Keratinocyte (primary cell): ENCODE measurements around the gene NPTXR. TPM values are rescaled to one million over a fixed set of nuclear protein-coding genes. Genes with fewer than 3 reads are reported as not detected.

ENCODE experiments used
- DNase-seq: peaks from one replicate; pipeline ENCODE4 v3.0.0-alpha.2; 2011; ENCODE audit warnings: low read depth, missing footprints, low spot score
- FAIRE-seq: peaks from 2 replicates; lab custom pipeline; 2011; peaks lifted over from hg19 to GRCh38; lab: Jason Lieb, UNC
- H2AFZ ChIP-seq: 2 replicates; pipeline ENCODE4 v1.6.0; 2012; ENCODE audit warnings: low read length, control low read depth, inconsistent platforms; ENCODE audit not compliant: control insufficient read depth
- H3K27ac ChIP-seq: 2 replicates; pipeline ENCODE4 v1.5.1; 2011; ENCODE audit warnings: low read length; ENCODE audit not compliant: control insufficient read depth, insufficient read depth
- H3K27me3 ChIP-seq: 3 replicates; pipeline ENCODE4 v1.6.0; 2011; ENCODE audit warnings: low read length; ENCODE audit not compliant: control insufficient read depth, insufficient read depth; ENCODE audit errors: extremely low read depth
- H3K36me3 ChIP-seq, 2 experiments: 2 replicates in 1 of 2; 3 replicates in 1 of 2; pipeline ENCODE4 v1.5.1; 2011; ENCODE audit warnings: low read length in 2 of 2, mild to moderate bottlenecking in 1 of 2; ENCODE audit not compliant: control insufficient read depth in 2 of 2, insufficient read depth in 2 of 2; ENCODE audit errors: extremely low read depth in 1 of 2
- H3K4me1 ChIP-seq: 3 replicates; pipeline ENCODE4 v1.5.1; 2011; ENCODE audit warnings: low read length; ENCODE audit not compliant: control insufficient read depth, insufficient read depth; ENCODE audit errors: extremely low read depth
- H3K4me2 ChIP-seq: 3 replicates; pipeline ENCODE4 v1.6.0; 2011; ENCODE audit warnings: low read depth, low read length; ENCODE audit not compliant: control insufficient read depth, insufficient read depth; ENCODE audit errors: extremely low read depth
- H3K4me3 ChIP-seq, 3 experiments: fragments of 200-600 bp in 1 of 3; sonication (generic) in 1 of 3; 2 replicates in 2 of 3; 3 replicates in 1 of 3; pipeline ENCODE4 v1.5.1; 2011 to 2016; ENCODE audit warnings: low read length in 3 of 3, mild to moderate bottlenecking in 3 of 3, control low read depth in 2 of 3, inconsistent platforms in 1 of 3, low read depth in 1 of 3, mixed read lengths in 1 of 3, mixed run types in 1 of 3, moderate library complexity in 1 of 3; ENCODE audit not compliant: control insufficient read depth in 2 of 3, insufficient read depth in 2 of 3; ENCODE audit errors: extremely low read depth in 1 of 3
- H3K79me2 ChIP-seq: 2 replicates; pipeline ENCODE4 v1.6.0; 2012; ENCODE audit warnings: low read length; ENCODE audit not compliant: control insufficient read depth, insufficient read depth
- H3K9ac ChIP-seq: 3 replicates; pipeline ENCODE4 v1.6.0; 2011; ENCODE audit warnings: low read length; ENCODE audit not compliant: control insufficient read depth, insufficient read depth; ENCODE audit errors: extremely low read depth
- H3K9me1 ChIP-seq: 3 replicates; pipeline ENCODE4 v1.6.0; 2011; ENCODE audit warnings: low read length; ENCODE audit not compliant: control insufficient read depth, insufficient read depth; ENCODE audit errors: extremely low read depth
- H3K9me3 ChIP-seq: 2 replicates; pipeline ENCODE4 v1.5.1; 2012; ENCODE audit warnings: low read depth, low read length; ENCODE audit not compliant: control insufficient read depth
- H4K20me1 ChIP-seq: 3 replicates; pipeline ENCODE4 v1.6.0; 2011; ENCODE audit warnings: low read length; ENCODE audit not compliant: control insufficient read depth, insufficient read depth; ENCODE audit errors: extremely low read depth
- CTCF ChIP-seq, 3 experiments: IDR thresholded peaks in 1 of 3; conservative IDR thresholded peaks in 1 of 3; optimal IDR thresholded peaks in 1 of 3; 2 replicates in 2 of 3; 3 replicates in 1 of 3; pipeline versions ENCODE3 to v1.5.1; 2011; ENCODE audit warnings: low read length in 3 of 3, mild to moderate bottlenecking in 3 of 3, moderate library complexity in 2 of 3, control low read depth in 1 of 3, inconsistent platforms in 1 of 3; ENCODE audit not compliant: insufficient read depth in 2 of 3; ENCODE audit errors: extremely low read depth in 1 of 3
- EZH2 ChIP-seq: IDR thresholded peaks from one replicate; pipeline ENCODE4 v1.6.1; 2012; ENCODE audit warnings: inconsistent platforms, mild to moderate bottlenecking, low read length, moderate library complexity
- dilution Hi-C: fragments of 300-500 bp; cut with MboI; formaldehyde crosslinking; loops from one replicate; pipeline ENCODE4 v1.7.0; 2020; ENCODE audit warnings: low sequenced_read_pairs; ENCODE audit not compliant: extremely low pct_ligation_motif_present
- polyA plus RNA-seq, 5 experiments: library from polyadenylated mRNA; depleted of rRNA in 3 of 5; stranded (reverse) in 3 of 5; stranded (forward) in 1 of 5; unstranded in 1 of 5; fragments of >200 nt; gene quantifications; 1 replicate in 1 of 5; 2 replicates in 3 of 5; 3 replicates in 1 of 5; pipeline versions ENCODE4 v1.2.1 to v1.2.3, GENCODE V29; 2011 to 2012; ENCODE audit warnings: missing spikeins in 2 of 5, low read depth in 1 of 5, low replicate concordance in 1 of 5

Gene NPTXR
- polyA plus RNA-seq, 1 donor (not counting 4 experiments of a cell fraction or from before 2014, with no cell fraction given), result 0.03 TPM

DNA sequence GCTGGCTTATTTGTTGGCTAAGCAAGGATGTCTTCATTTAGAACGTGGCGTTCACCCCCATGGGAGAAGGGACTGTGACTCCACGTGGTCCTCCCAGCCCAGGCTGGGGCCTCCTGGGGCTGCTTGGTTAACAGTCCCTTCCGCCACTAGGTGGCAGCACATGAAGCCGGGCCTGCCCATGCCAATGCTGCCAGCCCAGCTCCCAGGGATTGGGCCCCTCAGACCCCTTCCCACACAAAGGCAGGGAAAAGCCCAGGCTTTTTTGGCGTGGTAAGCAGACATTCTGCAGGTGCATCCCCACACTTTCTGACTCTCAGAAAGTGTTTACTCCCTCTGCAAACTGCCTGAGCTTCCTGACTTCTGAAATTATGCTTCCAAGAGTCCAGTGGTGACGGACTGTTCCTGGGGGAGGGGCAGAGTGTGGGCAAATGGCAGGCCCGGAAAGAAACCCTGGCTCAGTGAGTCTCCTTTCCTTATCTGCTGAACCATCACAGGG lies 25.1 kb upstream of the NPTXR start:
- peaks cover 14% of the 10 kb centered on the region for H3K27me3 ChIP-seq
- peaks cover 0 to 2% of the 10 kb centered on the region in 2 experiments for H3K36me3 ChIP-seq
- H3K4me3 ChIP-seq, result no peak overlapping the region
- no peaks in the 10 kb centered on the region for H4K20me1 ChIP-seq
- H3K9ac ChIP-seq, result no peak overlapping the region
- peak; percentile 82 for FAIRE-seq
- H3K4me2 ChIP-seq, result no peak overlapping the region
- dilution Hi-C loops, result no loop called here
- no peak overlapping the region for H2AFZ ChIP-seq
- H3K79me2 ChIP-seq, result no peaks in the 10 kb centered on the region
- no peak overlapping the region for H3K27ac ChIP-seq
- H3K4me1 ChIP-seq, result peaks cover 35% of the 10 kb centered on the region
- TF ChIP-seq EZH2 (no peak), CTCF (optimal IDR thresholded peaks at IDR 0.05 in 1 of 3, IDR thresholded peaks at IDR 0.05 in 1 of 3, conservative IDR thresholded peaks at IDR 0.05 in 1 of 3; ENCODE audit: extremely low read depth in 1 of 3, insufficient read depth in 2 of 3, low read length in 3 of 3) (peak; percentile 87 to 94 (median 89))
- no peak for DNase-seq
- H3K9me1 ChIP-seq, result no peaks in the 10 kb centered on the region
- H3K9me3 ChIP-seq, result no peaks in the 10 kb centered on the region

- dilution Hi-C loops, result no loop called here
- Histone ChIP-seq H3K4me1 (peaks cover 29% of the 10 kb centered on the region), H3K27me3 (peaks cover 11% of the 10 kb centered on the region), H3K36me3 (peaks cover 0 to 2% of the 10 kb centered on the region in 2 experiments), H3K79me2 (no peaks in the 10 kb centered on the region), H3K27ac (no peak overlapping the region), H3K9me1 (no peaks in the 10 kb centered on the region), H3K9me3 (no peaks in the 10 kb centered on the region), H2AFZ (no peak overlapping the region), H3K9ac (no peak overlapping the region), H4K20me1 (no peaks in the 10 kb centered on the region), H3K4me3 (no peak overlapping the region), H3K4me2 (no peak overlapping the region)
- TF ChIP-seq EZH2 (no peak), CTCF (optimal IDR thresholded peaks at IDR 0.05 in 1 of 3, IDR thresholded peaks at IDR 0.05 in 1 of 3, conservative IDR thresholded peaks at IDR 0.05 in 1 of 3; ENCODE audit: extremely low read depth in 1 of 3, insufficient read depth in 2 of 3, low read length in 3 of 3) (no peak)
- FAIRE-seq, result no peak
- DNase-seq, result no peak
These were observed 24.5 kb upstream of the NPTXR start for GRCh38 chr22:38868286-38868721.
